GM23248 (cell line): ENCODE results near the gene GALNT17.

ENCODE experiments used
- EZH2 ChIP-seq: fragments of 200-600 bp; sonication (generic); IDR thresholded peaks from 2 replicates; pipeline ENCODE4 v1.6.1; 2018; ENCODE audit warnings: antibody characterized with exemption, mild to moderate bottlenecking; ENCODE audit not compliant: insufficient read depth, poor library complexity, severe bottlenecking
- EZH2phosphoT487 ChIP-seq: fragments of 200-600 bp; sonication (generic); IDR thresholded peaks from 2 replicates; pipeline ENCODE4 v1.6.1; 2018; ENCODE audit warnings: antibody characterized with exemption, moderate library complexity, mild to moderate bottlenecking, low read depth; ENCODE audit not compliant: insufficient read depth

- TF ChIP-seq EZH2: no peak
- TF ChIP-seq EZH2phosphoT487: no peak
These were observed 171.6 kb downstream of the GALNT17 start for GRCh38 chr7:71303566-71303965.
